ENCODE results near the gene CAMKMT. TPM values are rescaled to one million over a fixed set of nuclear protein-coding genes. Genes with fewer than 3 reads are reported as not detected.

The CAMKMT gene
- total RNA-seq, 2 experiments from 2014 or later: 12.1 to 14.1 TPM

GRCh38 chr2:44793322-44793870, 431.6 kb downstream of the CAMKMT start:
- POLR2A ChIA-PET: no interaction called here
- H3K4me1 Mint-ChIP-seq (ENCODE audit: low read depth): no peaks in the 10 kb centered on the region
- peaks cover 27% of the 10 kb centered on the region for H3K27me3 Mint-ChIP-seq
- no peaks in the 10 kb centered on the region for H3K36me3 Mint-ChIP-seq (ENCODE audit: low read depth)
- H3K9me3 Mint-ChIP-seq: peaks cover 2% of the 10 kb centered on the region
- H3K27ac Mint-ChIP-seq: no peak overlapping the region
- H3K4me3 Mint-ChIP-seq: no peak overlapping the region
- DNase-seq: no peak
- intact Hi-C loops (cut with micrococcal nuclease): no loop called here
- TF ChIP-seq CTCF (IDR thresholded peaks at IDR 0.05): no peak
- CTCF ChIA-PET: no interaction called here
- no peak for ATAC-seq

GRCh38 chr2:44796771-44797170, 435.0 kb downstream of the CAMKMT start:
- peaks cover 46% of the 10 kb centered on the region for H3K27me3 Mint-ChIP-seq
- CTCF ChIA-PET: no interaction called here
- H3K36me3 Mint-ChIP-seq (ENCODE audit: low read depth): no peaks in the 10 kb centered on the region
- H3K9me3 Mint-ChIP-seq: peaks cover 2% of the 10 kb centered on the region
- intact Hi-C loops (cut with micrococcal nuclease): no loop called here
- POLR2A ChIA-PET: no interaction called here
- DNase-seq: no peak
- no peak for ATAC-seq
- H3K27ac Mint-ChIP-seq: no peak overlapping the region
- TF ChIP-seq CTCF (IDR thresholded peaks at IDR 0.05): no peak
- H3K4me1 Mint-ChIP-seq (ENCODE audit: low read depth): peaks cover 5% of the 10 kb centered on the region
- no peak overlapping the region for H3K4me3 Mint-ChIP-seq

DNA sequence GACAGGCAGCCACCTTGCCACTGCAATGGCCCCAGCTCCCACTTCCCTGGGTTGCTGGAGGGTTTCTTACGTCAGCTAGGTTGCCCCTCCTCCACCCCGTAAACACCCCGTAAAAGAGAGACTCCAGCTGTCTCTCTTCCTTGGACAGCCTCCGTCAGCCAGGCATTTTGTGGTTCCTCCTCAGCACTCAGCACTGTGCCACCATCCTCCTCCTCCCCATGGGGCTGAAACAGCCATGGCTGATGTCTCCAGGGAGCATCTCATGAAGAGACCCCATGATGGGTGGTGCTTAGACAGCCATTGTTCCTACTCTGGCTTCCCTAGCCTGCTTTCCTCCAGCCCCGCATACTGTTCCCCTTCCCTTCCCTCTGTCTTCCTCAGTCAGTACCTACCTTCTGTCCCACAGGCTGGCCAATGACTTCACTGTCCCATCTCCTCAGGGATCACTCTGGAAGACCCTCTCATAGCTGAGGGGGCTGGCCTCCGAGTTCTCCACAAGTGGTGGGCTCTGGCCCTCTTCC, 436.5 kb downstream of the CAMKMT start:
- Mint-ChIP-seq H3K27ac (no peak overlapping the region), H3K9me3 (peaks cover 2% of the 10 kb centered on the region), H3K27me3 (peaks cover 48% of the 10 kb centered on the region), H3K4me3 (no peak overlapping the region), H3K36me3 (ENCODE audit: low read depth) (no peaks in the 10 kb centered on the region), H3K4me1 (ENCODE audit: low read depth) (peaks cover 8% of the 10 kb centered on the region)
- intact Hi-C loops (cut with micrococcal nuclease): no loop called here
- ATAC-seq: no peak
- no peak for TF ChIP-seq CTCF (IDR thresholded peaks at IDR 0.05)
- ChIA-PET POLR2A (no interaction called here), CTCF (no interaction called here)
- no peak for DNase-seq

DNA sequence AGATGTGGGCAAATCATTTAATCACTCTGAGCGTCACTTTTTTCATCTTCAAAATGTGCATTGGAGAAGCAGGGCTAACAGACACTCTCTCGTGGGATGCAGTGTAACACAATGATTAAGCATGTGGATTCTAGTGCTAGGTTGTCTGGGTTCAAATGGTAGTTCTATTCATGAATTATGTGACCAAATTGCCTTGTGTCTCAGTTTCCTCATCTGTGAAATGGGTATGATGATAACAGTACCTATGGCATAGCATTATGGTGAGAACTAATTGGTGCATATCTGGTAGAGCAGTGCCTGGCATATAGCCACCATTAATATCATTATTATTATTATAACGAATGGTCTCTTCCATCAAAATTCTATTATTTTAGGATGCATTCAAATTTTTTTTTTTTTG, 437.4 kb downstream of the CAMKMT start:
- POLR2A ChIA-PET: no interaction called here
- Mint-ChIP-seq H3K4me1 (ENCODE audit: low read depth) (peaks cover 8% of the 10 kb centered on the region), H3K4me3 (no peak overlapping the region), H3K27ac (no peak overlapping the region), H3K9me3 (no peaks in the 10 kb centered on the region), H3K36me3 (ENCODE audit: low read depth) (no peaks in the 10 kb centered on the region), H3K27me3 (peaks cover 52% of the 10 kb centered on the region)
- CTCF ChIA-PET: interaction anchor here (1.6 kb wide), 1 partner anchor 157 kb away, joined by 3 read pairs; no protein-coding TSS in a partner anchor
- DNase-seq: no peak
- ATAC-seq: no peak
- intact Hi-C loops (cut with micrococcal nuclease): no loop called here
- no peak for TF ChIP-seq CTCF (IDR thresholded peaks at IDR 0.05)

DNA sequence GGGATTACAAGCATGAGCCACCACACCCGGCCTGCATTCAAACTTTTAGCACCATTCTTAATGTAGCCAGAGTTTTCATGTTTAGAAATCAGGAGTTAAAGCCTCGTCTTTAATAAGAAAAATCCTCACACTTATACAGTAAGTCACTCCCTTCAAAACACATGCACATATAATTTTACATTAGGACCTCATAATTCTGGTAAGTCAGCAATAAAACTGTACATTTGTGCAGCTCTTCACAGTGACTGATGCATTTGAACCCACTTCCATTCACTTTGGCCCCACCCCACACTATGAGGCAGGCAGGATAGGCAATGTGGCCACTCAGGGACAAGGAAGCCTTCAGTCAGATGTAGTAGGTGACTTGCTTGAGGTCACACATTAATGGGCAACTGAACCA, 438.0 kb downstream of the CAMKMT start:
- ChIA-PET POLR2A (interaction anchor here (1.3 kb wide), 1 partner anchor 9 kb away, joined by 4 read pairs; no protein-coding TSS in a partner anchor), CTCF (interaction anchor here (0.9 to 1.6 kb wide), 2 partner anchors 10 to 156 kb away, joined by 3 read pairs; no protein-coding TSS in a partner anchor)

More for the DNA sequence above, 438.0 kb downstream of the CAMKMT start:
- no peaks in the 10 kb centered on the region for H3K36me3 Mint-ChIP-seq (ENCODE audit: low read depth)
- H3K9me3 Mint-ChIP-seq: no peaks in the 10 kb centered on the region
- H3K27me3 Mint-ChIP-seq: peaks cover 58% of the 10 kb centered on the region
- DNase-seq (no peak), ATAC-seq (no peak)
- H3K4me1 Mint-ChIP-seq (ENCODE audit: low read depth): peaks cover 8% of the 10 kb centered on the region
- TF ChIP-seq CTCF (IDR thresholded peaks at IDR 0.05): no peak
- intact Hi-C loops (cut with micrococcal nuclease): loop anchor here (5.0 kb wide), 1 partner anchor 133 kb away; no protein-coding TSS in a partner anchor
- H3K27ac Mint-ChIP-seq: no peak overlapping the region
- H3K4me3 Mint-ChIP-seq: no peak overlapping the region

Measured in activated CD8-positive, alpha-beta T cell treated with anti-CD3 and anti-CD28 coated beads for 36 hours (primary cell).